ENCODE results near the gene ADAMTS2.

Gene ADAMTS2

DNA sequence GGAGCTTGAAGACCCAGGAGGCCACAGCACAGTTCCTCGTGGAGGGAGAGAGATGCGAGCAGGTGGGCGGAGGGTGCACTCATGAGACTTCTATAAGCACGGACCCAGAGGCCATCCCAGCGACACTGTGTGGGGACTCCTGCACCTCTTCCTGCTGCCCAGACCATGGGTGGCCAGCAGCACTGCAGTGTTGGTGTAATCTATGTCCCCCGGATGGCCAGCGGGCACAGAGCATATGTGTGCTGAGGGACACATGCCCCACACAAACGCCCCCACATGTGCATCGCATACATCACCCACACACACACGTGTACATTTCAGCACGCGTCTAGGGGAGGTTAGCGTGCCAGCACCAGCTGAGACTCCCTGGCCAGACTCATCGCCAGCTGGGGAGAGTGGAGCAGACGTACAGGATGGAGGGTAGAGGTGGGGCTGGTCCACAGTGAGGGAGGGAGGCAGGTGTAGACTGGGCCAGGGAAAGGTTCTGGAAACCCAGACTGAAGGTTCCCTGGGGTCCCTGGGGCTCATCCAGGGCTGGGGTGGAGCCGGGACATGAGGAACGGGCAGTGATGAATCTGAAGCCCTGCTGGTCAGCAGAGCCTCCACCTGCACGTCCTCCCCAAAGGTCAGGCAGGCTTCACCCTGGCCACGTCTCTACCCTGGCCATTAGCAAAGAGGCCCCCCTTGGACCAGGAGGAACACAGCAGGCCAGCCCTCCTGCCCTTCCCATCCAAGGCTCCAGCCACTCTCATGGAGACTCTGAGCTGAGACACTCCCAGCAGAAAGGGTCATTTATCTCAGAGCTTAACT is 27.6 kb downstream of the ADAMTS2 start:
- no peaks in the 10 kb centered on the region for H3K4me1 ChIP-seq (ENCODE audit: control insufficient read depth, insufficient read depth, low read length)
- H3K9me3 ChIP-seq (ENCODE audit: control insufficient read depth, low read length) = no peaks in the 10 kb centered on the region
- no peak overlapping the region for H3K4me3 ChIP-seq (ENCODE audit: low read length)
- H3K9ac ChIP-seq (ENCODE audit: low read length) = no peak overlapping the region
- H3K27me3 ChIP-seq (ENCODE audit: control insufficient read depth, insufficient read depth, low read length) = no peaks in the 10 kb centered on the region
- H3K36me3 ChIP-seq (ENCODE audit: control insufficient read depth, insufficient read depth, low read length) = no peaks in the 10 kb centered on the region

DNA sequence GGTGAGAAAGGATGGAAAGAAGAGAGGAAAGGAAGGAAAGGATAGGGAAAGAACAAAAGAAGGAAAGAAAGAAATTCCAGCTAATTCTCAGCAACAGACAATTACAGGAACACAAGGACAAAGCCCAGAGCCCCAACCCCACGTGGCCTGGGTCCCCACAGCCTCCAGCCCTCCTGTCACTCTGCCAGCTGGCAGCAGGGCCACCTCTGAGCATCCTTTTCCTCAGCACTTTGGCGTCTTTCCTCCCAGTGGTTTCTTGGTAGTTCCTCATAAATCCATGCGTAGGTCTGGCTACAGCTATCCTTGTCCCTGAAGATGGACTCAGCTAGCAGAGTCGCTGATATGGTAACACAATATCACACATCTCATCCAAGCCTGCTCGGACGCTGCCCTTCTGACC is 28.3 kb downstream of the ADAMTS2 start:
- no peaks in the 10 kb centered on the region for H3K9me3 ChIP-seq (ENCODE audit: control insufficient read depth, low read length)
- no peak overlapping the region for H3K4me3 ChIP-seq (ENCODE audit: low read length)
- no peaks in the 10 kb centered on the region for H3K36me3 ChIP-seq (ENCODE audit: control insufficient read depth, insufficient read depth, low read length)
- no peak overlapping the region for H3K9ac ChIP-seq (ENCODE audit: low read length)
- H3K27me3 ChIP-seq (ENCODE audit: control insufficient read depth, insufficient read depth, low read length) = no peaks in the 10 kb centered on the region
- no peaks in the 10 kb centered on the region for H3K4me1 ChIP-seq (ENCODE audit: control insufficient read depth, insufficient read depth, low read length)

DNA sequence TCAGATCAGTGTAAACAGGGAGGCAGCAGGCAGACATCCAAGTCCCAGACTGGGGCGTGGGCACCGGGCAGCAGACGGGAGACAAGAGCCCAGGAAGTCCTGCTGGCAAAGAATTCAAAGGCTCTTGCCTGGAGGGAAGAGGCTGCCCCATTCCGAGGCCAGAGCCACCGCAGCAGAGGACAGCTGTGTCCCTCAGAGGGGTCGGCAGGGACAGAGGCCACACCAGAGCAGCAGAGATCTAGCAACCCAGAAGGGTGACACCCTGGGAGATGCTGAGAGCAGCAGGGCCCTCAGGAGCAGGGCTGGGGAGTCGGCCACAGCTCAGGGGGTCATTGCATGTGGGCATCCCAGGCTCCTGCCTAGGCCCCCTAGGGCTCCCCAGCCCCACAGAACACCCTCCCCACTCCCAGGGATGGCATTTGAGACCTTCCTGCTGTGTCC is 29.1 kb downstream of the ADAMTS2 start:
- Histone ChIP-seq H3K36me3 (ENCODE audit: control insufficient read depth, insufficient read depth, low read length) (no peaks in the 10 kb centered on the region), H3K4me1 (ENCODE audit: control insufficient read depth, insufficient read depth, low read length) (no peaks in the 10 kb centered on the region), H3K4me3 (ENCODE audit: low read length) (no peak overlapping the region), H3K9ac (ENCODE audit: low read length) (no peak overlapping the region), H3K9me3 (ENCODE audit: control insufficient read depth, low read length) (no peaks in the 10 kb centered on the region), H3K27me3 (ENCODE audit: control insufficient read depth, insufficient read depth, low read length) (no peaks in the 10 kb centered on the region)

DNA sequence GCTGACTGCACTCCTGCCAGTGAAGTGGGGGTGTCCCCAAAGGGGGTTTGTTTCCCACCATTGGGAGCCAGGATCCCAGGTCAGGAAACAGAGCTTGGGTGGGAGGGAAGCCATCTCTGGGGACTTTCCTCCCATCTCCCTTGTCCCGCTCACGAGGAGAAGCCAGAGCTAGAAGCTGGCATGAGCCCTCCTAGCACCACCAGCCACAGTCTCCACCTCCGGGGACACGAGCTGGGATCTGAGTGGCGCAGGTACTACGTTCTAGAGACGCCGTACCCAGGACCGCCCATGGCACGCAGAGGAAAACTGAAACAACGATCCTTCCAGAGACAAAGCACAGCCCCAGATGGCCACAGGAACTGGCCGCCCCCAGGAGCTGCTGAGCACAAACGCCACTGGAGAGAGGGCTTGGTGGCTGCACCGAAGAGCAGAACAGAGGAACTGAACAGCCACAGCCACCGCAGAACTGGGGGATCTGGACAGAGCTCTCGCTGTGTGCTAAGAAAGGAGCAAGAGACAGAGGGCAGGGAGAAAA is 29.8 kb downstream of the ADAMTS2 start:
- H3K4me1 ChIP-seq (ENCODE audit: control insufficient read depth, insufficient read depth, low read length) = no peaks in the 10 kb centered on the region
- H3K9me3 ChIP-seq (ENCODE audit: control insufficient read depth, low read length) = no peaks in the 10 kb centered on the region
- H3K36me3 ChIP-seq (ENCODE audit: control insufficient read depth, insufficient read depth, low read length) = no peaks in the 10 kb centered on the region
- no peak overlapping the region for H3K4me3 ChIP-seq (ENCODE audit: low read length)
- no peaks in the 10 kb centered on the region for H3K27me3 ChIP-seq (ENCODE audit: control insufficient read depth, insufficient read depth, low read length)
- H3K9ac ChIP-seq (ENCODE audit: low read length) = no peak overlapping the region

- no peak overlapping the region for H3K9ac ChIP-seq (ENCODE audit: low read length)
- H3K4me3 ChIP-seq (ENCODE audit: low read length) = no peak overlapping the region
Observed at GRCh38 chr5:179314606-179315355, 30.5 kb downstream of the ADAMTS2 start.

GRCh38 chr5:179313849-179314521 is 31.3 kb downstream of the ADAMTS2 start:
- Histone ChIP-seq H3K9ac (ENCODE audit: low read length) (no peak overlapping the region), H3K9me3 (ENCODE audit: control insufficient read depth, low read length) (no peaks in the 10 kb centered on the region), H3K27me3 (ENCODE audit: control insufficient read depth, insufficient read depth, low read length) (no peaks in the 10 kb centered on the region), H3K36me3 (ENCODE audit: control insufficient read depth, insufficient read depth, low read length) (no peaks in the 10 kb centered on the region), H3K4me3 (ENCODE audit: low read length) (no peak overlapping the region), H3K4me1 (ENCODE audit: control insufficient read depth, insufficient read depth, low read length) (no peaks in the 10 kb centered on the region)

More at GRCh38 chr5:179314606-179315355, 30.5 kb downstream of the ADAMTS2 start:
- H3K27me3 ChIP-seq (ENCODE audit: control insufficient read depth, insufficient read depth, low read length) = no peaks in the 10 kb centered on the region
- no peaks in the 10 kb centered on the region for H3K4me1 ChIP-seq (ENCODE audit: control insufficient read depth, insufficient read depth, low read length)
- H3K9me3 ChIP-seq (ENCODE audit: control insufficient read depth, low read length) = no peaks in the 10 kb centered on the region
- no peaks in the 10 kb centered on the region for H3K36me3 ChIP-seq (ENCODE audit: control insufficient read depth, insufficient read depth, low read length)

DNA sequence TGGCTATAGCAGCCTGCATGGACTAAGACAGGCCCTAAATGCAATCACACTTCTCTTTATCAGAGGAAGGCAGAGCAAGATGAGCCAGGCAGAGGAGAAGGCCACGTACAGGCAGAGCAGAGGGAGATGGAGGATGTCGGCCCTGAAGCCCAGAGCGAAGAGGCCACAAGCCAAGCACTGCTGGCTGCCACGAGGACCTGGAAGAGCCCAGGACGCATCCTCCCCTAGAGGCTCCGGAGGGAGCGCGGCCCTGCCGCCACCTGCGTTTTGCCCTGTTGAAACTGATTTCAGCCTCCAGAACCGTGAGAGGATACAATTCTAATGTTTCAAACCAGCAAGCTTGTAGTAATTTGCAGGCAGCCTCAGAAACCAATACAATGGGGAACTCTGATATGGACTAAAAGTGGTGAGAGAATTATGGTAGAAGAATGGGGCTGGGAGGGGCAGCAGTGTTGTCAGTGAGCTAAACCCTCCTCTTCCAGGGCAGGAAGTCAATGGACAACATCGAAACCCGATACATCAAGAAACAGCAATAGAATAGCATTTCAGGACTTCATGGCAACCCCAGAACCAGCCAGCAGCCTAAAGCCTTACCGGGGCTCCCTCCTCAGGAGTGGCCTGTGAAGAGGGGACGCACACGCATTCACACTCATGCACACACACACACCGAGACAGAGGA is 32.6 kb downstream of the ADAMTS2 start:
- no peaks in the 10 kb centered on the region for H3K36me3 ChIP-seq (ENCODE audit: control insufficient read depth, insufficient read depth, low read length)
- no peak overlapping the region for H3K4me3 ChIP-seq (ENCODE audit: low read length)
- H3K9me3 ChIP-seq (ENCODE audit: control insufficient read depth, low read length) = no peaks in the 10 kb centered on the region
- H3K9ac ChIP-seq (ENCODE audit: low read length) = no peak overlapping the region
- H3K27me3 ChIP-seq (ENCODE audit: control insufficient read depth, insufficient read depth, low read length) = no peaks in the 10 kb centered on the region
- H3K4me1 ChIP-seq (ENCODE audit: control insufficient read depth, insufficient read depth, low read length) = no peaks in the 10 kb centered on the region

DNA sequence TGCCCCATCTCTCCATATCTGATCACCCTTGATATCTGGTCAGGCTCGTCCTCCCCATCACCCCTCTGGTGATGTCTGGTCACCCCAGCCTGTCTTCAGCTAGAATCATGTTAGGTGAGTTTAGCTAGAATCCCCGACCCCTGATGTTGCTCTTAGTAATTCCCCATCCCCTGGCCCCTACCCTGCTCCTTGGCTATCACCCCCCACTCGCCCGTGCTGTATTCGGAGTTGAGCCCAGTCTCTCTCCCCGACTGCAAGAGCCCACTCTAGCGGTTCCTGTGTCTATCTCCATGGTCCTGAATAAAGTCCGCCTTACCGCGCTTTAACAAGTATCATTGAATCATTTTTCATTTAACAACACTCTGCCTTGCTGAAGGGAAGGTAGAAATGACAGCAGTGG is 33.7 kb downstream of the ADAMTS2 start:
- no peaks in the 10 kb centered on the region for H3K27me3 ChIP-seq (ENCODE audit: control insufficient read depth, insufficient read depth, low read length)
- no peak overlapping the region for H3K4me3 ChIP-seq (ENCODE audit: low read length)
- H3K36me3 ChIP-seq (ENCODE audit: control insufficient read depth, insufficient read depth, low read length) = no peaks in the 10 kb centered on the region
- H3K9me3 ChIP-seq (ENCODE audit: control insufficient read depth, low read length) = no peaks in the 10 kb centered on the region
- no peak overlapping the region for H3K9ac ChIP-seq (ENCODE audit: low read length)
- no peaks in the 10 kb centered on the region for H3K4me1 ChIP-seq (ENCODE audit: control insufficient read depth, insufficient read depth, low read length)

DNA sequence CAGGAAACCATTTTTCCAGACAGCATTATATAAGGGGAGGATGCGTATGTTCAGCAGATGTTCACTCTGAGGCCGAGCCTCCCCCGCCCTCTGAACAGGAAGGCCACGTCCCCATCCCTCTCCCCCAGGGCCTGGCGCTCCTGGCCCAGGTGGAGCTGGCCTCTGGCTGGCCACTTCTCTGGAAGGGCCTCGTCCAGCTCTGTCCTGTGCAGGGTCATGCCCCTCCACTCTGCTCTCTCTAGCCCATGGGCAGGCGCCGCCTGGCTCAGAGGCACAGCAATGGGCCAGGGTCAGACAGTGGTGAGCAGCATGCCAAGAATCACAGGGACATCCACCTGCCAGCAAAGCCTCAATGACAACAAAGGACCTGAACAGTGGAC is 34.2 kb downstream of the ADAMTS2 start:
- Histone ChIP-seq H3K9ac (ENCODE audit: low read length) (no peak overlapping the region), H3K27me3 (ENCODE audit: control insufficient read depth, insufficient read depth, low read length) (no peaks in the 10 kb centered on the region), H3K4me3 (ENCODE audit: low read length) (no peak overlapping the region), H3K36me3 (ENCODE audit: control insufficient read depth, insufficient read depth, low read length) (no peaks in the 10 kb centered on the region), H3K4me1 (ENCODE audit: control insufficient read depth, insufficient read depth, low read length) (no peaks in the 10 kb centered on the region), H3K9me3 (ENCODE audit: control insufficient read depth, low read length) (no peaks in the 10 kb centered on the region)

- Histone ChIP-seq H3K4me3 (ENCODE audit: low read length) (no peak overlapping the region), H3K9me3 (ENCODE audit: control insufficient read depth, low read length) (no peaks in the 10 kb centered on the region), H3K9ac (ENCODE audit: low read length) (no peak overlapping the region), H3K27me3 (ENCODE audit: control insufficient read depth, insufficient read depth, low read length) (no peaks in the 10 kb centered on the region), H3K36me3 (ENCODE audit: control insufficient read depth, insufficient read depth, low read length) (no peaks in the 10 kb centered on the region), H3K4me1 (ENCODE audit: control insufficient read depth, insufficient read depth, low read length) (no peaks in the 10 kb centered on the region)
Observed at GRCh38 chr5:179310439-179311090, 34.7 kb downstream of the ADAMTS2 start.

DNA sequence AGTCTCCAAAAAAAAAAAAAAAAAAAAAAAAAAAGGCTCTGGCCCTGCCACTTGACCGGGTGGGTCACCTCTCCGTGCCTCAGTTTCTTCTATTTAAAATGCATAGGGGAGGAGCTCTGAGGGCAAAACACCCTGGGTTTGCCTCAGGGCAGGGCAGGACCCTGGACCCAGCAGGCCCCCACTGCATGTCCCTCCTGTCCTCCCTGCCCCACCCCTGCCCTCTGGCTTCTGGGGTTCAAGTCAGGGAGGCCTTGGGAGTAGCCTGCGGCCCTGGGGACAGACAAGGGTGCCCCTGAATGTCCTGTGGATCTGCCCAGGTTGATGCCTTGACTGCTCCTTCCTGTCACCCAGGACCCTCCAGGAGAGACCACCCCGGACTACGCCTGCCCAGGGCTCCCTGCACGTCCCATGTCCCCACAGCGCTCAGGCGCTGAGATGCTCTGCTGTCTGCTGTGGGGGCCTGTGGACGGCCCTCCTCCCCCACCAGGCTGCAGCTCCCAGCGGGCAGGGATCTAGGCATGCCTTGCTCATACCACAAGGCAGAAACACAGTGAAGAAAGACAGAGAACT is 35.4 kb downstream of the ADAMTS2 start:
- Histone ChIP-seq H3K9me3 (ENCODE audit: control insufficient read depth, low read length) (no peaks in the 10 kb centered on the region), H3K36me3 (ENCODE audit: control insufficient read depth, insufficient read depth, low read length) (no peaks in the 10 kb centered on the region), H3K4me1 (ENCODE audit: control insufficient read depth, insufficient read depth, low read length) (no peaks in the 10 kb centered on the region), H3K4me3 (ENCODE audit: low read length) (no peak overlapping the region), H3K27me3 (ENCODE audit: control insufficient read depth, insufficient read depth, low read length) (no peaks in the 10 kb centered on the region), H3K9ac (ENCODE audit: low read length) (no peak overlapping the region)
